Activated T-cell treated with anti-CD3 and anti-CD28 coated beads, Interleukin-2, amount 50 U/mL, for 4 hours (primary cell): ENCODE data around the gene CERS4. TPM values are rescaled to one million over a fixed set of nuclear protein-coding genes. Genes with fewer than 3 reads are reported as not detected.
"Not testable (repeated sequence)": the region's sequence is repeated elsewhere in the genome, so short reads cannot be mapped to it uniquely, and the experiment has no call there.

Experiments used
- ATAC-seq, 2 donors: fragments of 200-7000 bp; cut with Tn5 transposase; one replicate each; pipeline ENCODE4 v1.10.0; 2021
- DNase-seq: peaks from one replicate; pipeline ENCODE4 v3.0.0-alpha.2; 2020
- H3K27me3 Mint-ChIP-seq: one replicate; pipeline ENCODE4 v1.8.0; 2021; ENCODE audit warnings: low read depth, mixed read lengths
- H3K36me3 Mint-ChIP-seq: one replicate; pipeline ENCODE4 v1.8.0; 2022; ENCODE audit warnings: mixed read lengths; ENCODE audit not compliant: insufficient read depth
- H3K4me1 Mint-ChIP-seq: one replicate; pipeline ENCODE4 v1.8.0; 2021; ENCODE audit warnings: low read depth, mixed read lengths
- H3K4me3 Mint-ChIP-seq: one replicate; pipeline ENCODE4 v1.8.0; 2021; ENCODE audit warnings: mild to moderate bottlenecking, moderate library complexity, mixed read lengths
- H3K9me3 Mint-ChIP-seq: one replicate; pipeline ENCODE4 v1.8.0; 2021; ENCODE audit warnings: mixed read lengths
- total RNA-seq, 3 donors: library from RNA; stranded (reverse); gene quantifications; one replicate each; pipeline ENCODE4 v1.2.1, GENCODE V29; 2021

Gene CERS4
- total RNA-seq, 3 donors from 2014 or later, result 16.8 to 24.1 (median 19.6) TPM

DNA sequence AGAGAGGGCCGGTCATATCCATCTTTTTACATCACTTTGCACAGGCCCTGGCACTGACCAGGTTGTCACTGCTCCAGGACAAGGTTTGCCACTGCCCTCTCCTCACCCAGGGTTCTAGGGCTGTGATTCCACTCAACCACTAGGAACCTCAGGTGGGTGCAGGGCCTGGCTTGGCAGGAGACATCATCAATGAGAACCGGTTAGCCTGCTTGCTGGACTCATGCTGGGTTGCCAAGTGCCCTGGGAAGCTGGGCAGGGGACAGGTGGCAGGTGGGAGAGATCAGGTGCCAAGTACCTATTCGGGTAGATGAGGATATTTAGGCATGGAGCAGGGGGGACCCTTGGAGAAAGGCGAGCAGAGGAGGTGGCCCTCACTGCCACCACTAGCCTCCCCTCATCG is 4.2 kb upstream of the CERS4 start:
- Mint-ChIP-seq H3K4me3 (no peak overlapping the region), H3K36me3 (no peaks in the 10 kb centered on the region), H3K27me3 (no peaks in the 10 kb centered on the region), H3K9me3 (no peaks in the 10 kb centered on the region), H3K4me1 (peaks cover 3% of the 10 kb centered on the region)
- ATAC-seq (no peak), DNase-seq (no peak)

DNA sequence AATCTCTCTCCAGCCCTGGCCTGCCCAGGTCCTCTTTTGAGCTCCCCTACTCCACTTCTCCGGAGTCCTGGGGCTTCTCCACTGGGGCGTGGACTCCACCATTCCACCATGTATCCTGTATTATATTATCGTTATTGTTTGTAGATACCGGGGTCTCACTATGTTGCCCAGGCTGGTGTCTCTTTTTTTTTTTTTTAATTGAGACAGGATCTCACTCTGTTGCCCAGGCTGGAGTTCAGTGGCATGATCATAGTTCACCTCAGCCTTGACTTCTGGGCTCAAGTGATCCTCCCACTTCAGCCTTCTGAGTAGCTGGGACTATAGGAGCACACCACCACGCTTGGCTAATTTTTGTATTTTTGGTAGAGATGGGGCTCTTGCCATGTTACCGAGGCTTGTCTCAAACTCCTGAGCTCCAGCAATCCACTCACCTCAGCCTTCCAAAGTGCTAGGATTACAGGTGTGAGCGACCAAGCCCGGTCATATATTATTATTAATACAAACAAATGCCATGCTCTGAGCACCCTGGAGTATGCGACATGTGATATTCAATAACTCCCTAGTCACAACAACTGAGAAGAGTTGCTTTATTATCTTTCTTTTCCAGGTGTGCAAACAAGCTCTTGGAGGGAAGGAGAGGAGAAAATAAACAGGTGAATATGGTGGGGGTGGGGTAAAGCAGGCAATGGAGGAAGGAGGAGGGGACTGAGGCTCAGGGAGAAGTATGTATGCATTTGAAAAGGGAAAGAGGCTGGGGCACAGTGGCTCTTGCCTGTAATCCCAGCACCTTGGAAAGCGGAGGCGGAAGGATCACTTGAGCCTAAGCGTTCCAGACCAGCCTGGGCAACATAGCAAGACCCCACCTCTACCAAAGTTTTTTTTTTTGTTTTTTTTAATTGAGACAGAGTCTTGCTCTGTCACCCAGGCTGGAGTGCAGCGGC is 2.8 kb upstream of the CERS4 start:
- no peak overlapping the region for H3K4me3 Mint-ChIP-seq
- no peak for ATAC-seq

DNA sequence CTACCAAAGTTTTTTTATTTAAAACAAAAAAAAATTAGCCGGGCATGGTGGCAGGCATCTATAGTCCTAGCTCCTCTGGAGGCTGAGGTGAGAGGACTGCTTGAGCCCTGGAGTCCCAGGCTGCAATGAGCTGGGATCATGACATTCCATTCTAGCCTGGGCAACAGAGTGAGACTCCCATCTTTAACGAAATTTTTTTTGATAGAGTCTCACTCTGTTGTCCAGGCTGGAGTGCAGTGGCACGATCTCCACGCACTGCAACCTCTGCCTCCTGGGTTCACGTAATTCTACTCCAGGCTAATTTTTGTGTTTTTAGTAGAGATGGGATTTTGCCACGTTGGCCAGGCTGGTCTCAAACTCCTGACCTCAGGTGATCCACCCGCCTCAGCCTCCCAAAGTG is 1.8 kb upstream of the CERS4 start:
- H3K4me1 Mint-ChIP-seq, result peaks cover 18% of the 10 kb centered on the region
- not testable (repeated sequence) for H3K27me3 Mint-ChIP-seq, H3K4me3 Mint-ChIP-seq, DNase-seq, H3K36me3 Mint-ChIP-seq, H3K9me3 Mint-ChIP-seq, ATAC-seq

More for the DNA sequence above, 2.8 kb upstream of the CERS4 start:
- peaks cover 11% of the 10 kb centered on the region for H3K4me1 Mint-ChIP-seq
- H3K36me3 Mint-ChIP-seq, result no peaks in the 10 kb centered on the region
- H3K27me3 Mint-ChIP-seq, result no peaks in the 10 kb centered on the region
- DNase-seq, result no peak
- no peaks in the 10 kb centered on the region for H3K9me3 Mint-ChIP-seq

DNA sequence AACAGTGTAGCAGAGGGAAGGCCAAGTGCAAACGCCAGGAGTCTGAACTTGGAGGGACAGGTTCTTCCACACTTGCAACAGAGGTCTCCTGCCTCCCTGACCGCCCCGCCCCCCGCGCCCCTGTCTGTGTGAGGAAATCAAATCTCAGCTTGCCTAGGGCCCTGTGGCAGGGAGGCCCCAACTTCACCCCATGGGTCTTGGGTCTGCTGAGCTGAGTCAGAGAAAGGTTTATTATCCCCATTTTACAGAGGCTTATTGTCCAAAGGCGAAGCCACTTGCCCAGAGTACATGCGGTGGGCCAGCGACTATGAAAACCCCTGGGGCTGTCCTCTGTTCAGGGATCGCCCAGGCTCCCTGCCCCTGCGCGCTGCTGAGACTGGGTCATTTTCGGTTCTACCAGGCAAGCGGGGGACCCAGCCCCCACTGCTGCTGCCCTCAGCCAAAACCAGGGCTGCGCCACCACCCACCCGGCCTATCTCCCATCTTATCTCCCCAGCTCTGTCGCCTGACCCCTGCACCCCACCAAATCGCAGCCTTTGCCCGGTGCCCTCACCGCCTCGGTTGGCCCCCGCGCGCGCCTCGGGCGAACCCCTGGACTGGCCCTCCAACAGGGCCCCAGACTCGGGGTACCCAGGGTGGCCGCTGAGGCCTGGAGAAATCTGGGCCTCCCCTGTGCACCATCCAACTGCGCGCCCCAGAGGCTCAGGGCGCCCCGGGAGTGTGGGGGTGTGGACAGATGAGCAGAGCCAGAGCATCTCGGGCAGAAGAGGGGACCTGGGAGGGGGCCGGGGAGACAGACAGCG is 850 bp upstream of the CERS4 start:
- peak; percentile 2 to 3 for ATAC-seq
- Mint-ChIP-seq H3K9me3 (no peaks in the 10 kb centered on the region), H3K4me3 (peak overlapping the region; percentile 75), H3K36me3 (no peaks in the 10 kb centered on the region), H3K27me3 (no peaks in the 10 kb centered on the region), H3K4me1 (peaks cover 20% of the 10 kb centered on the region)
- no peak for DNase-seq

DNA sequence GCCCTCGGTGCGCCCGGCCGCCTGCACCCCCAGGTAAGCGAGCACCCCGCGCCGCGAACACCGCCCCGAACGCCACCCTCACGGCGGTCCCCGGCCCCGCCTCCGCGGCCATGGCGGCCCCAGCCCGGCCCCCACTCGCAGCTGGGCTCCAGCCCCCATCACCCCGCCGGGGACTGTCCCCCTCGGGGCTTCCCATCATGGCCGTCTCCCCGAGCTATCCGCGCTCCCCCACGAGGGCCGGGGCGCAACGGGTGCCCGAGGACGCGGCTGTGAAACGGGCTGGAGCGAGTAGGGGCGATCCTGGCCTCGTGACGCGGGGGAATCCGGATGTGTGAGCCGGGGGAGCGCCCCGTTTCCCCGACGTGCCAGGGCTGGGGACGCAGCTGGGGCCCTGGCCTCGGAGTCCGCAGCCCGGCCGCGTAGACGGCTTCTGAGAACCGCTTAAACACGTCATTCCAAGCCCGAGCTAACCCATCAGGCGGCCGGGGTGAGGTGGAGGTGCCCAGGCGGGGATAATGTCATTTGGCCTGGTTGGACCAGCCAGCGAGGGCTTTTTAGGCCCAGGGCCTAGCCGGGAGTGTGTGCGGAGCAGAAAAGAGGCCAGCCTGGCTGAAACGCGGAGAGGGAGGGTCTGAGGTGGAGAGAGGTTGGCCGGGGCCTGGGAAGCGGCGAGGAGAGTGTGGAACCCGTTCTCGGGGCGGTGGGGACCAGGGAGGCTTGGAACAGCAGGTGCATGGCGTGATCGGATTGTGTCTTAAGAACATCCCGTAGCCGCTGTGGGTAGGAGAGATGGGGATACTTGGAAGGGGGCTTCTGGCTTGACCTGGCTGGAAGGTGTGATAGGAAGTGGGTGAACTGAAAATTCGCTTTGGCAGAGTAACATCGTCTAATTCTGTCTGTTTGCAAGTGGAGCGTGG is 550 bp downstream of the CERS4 start:
- Mint-ChIP-seq H3K9me3 (no peaks in the 10 kb centered on the region), H3K4me1 (peaks cover 31% of the 10 kb centered on the region), H3K4me3 (peak overlapping the region; percentile 96), H3K27me3 (no peaks in the 10 kb centered on the region), H3K36me3 (peaks cover 2% of the 10 kb centered on the region)
- ATAC-seq, result peak; percentile 84
- DNase-seq, result peak; percentile 76

DNA sequence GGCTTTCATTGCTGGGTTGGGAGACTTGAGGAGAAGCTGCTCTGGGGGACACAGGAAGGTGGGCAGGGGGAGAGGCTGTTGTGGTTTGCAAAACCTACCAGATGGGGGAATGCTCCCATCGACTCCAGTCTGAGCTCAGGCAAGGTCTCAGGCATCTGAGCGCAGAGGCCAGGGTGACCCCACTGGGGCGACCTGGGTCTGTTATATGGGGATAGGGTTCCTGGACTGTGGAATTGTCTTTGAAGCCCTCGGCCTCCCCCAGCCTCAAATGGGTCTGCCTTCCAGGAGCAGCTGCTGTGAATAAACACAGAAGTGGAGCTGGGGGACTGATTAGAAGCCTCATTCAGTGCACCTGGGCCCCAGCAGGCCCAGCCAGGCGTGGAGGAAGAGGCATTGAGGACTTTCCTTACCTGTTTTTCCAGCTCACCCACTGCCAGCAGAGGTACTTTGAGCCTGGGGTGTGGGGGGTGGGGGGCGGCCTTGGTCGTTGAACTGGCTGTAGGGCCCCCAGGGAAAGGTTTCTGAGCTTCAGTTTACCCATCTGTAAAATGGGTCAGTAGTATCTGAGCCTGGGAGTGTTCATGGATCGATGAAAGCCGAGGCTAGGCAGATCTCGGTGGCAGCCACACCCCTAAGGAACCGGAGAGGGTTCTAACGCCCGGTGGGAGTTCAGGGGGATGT is 1.4 kb downstream of the CERS4 start:
- Mint-ChIP-seq H3K27me3 (no peaks in the 10 kb centered on the region), H3K4me1 (peaks cover 32% of the 10 kb centered on the region), H3K36me3 (peaks cover 2% of the 10 kb centered on the region), H3K4me3 (peak overlapping the region; percentile 96), H3K9me3 (no peaks in the 10 kb centered on the region)
- DNase-seq (no peak), ATAC-seq (no peak)

DNA sequence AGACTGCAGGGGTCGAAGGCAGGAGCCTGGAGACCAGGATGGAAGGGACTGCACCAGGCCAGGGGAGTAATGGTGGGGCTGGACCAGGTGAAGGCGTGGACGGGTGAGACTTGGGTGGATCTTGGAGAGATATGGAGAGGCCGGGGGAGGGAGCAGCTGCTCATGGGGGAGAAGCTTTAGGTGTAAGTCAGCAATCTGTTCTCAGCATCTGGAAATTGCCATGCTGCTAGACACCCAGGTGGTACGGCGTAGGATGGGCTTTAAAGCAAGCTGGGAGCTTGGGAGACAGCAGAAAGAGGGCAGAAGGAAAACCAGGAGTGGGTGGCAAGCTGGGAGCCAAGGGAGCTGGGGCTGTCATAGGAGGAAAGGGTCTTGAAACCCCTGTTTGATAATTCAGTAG is 3.0 kb downstream of the CERS4 start:
- Mint-ChIP-seq H3K36me3 (peaks cover 4% of the 10 kb centered on the region), H3K27me3 (no peaks in the 10 kb centered on the region), H3K9me3 (no peaks in the 10 kb centered on the region), H3K4me3 (no peak overlapping the region), H3K4me1 (peaks cover 34% of the 10 kb centered on the region)
- no peak for ATAC-seq
- no peak for DNase-seq

DNA sequence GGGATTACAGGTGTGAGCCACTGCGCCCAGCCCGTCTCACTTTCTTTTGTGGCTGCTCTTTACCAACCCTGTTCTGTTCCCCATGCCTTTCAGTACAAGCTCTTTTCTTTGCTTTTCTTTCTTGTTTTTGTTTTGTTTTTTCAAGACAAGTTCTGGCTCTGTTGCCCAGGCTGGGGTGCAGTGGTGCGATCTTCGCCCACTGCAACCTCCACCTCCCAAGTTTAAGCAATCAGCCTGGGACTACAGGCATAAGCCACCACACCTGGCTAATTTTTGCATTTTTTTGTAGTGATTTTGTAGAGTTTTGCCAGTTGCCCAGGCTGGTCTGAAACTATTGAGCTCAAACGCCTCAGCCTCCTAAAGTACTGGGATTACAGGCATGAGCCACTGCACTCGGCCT is 3.7 kb downstream of the CERS4 start:
- no peaks in the 10 kb centered on the region for H3K27me3 Mint-ChIP-seq
- H3K4me1 Mint-ChIP-seq, result peaks cover 34% of the 10 kb centered on the region
- DNase-seq, result no peak
- ATAC-seq, result no peak
- H3K9me3 Mint-ChIP-seq, result no peaks in the 10 kb centered on the region
- peaks cover 4% of the 10 kb centered on the region for H3K36me3 Mint-ChIP-seq
- peak overlapping the region; percentile 50 for H3K4me3 Mint-ChIP-seq

DNA sequence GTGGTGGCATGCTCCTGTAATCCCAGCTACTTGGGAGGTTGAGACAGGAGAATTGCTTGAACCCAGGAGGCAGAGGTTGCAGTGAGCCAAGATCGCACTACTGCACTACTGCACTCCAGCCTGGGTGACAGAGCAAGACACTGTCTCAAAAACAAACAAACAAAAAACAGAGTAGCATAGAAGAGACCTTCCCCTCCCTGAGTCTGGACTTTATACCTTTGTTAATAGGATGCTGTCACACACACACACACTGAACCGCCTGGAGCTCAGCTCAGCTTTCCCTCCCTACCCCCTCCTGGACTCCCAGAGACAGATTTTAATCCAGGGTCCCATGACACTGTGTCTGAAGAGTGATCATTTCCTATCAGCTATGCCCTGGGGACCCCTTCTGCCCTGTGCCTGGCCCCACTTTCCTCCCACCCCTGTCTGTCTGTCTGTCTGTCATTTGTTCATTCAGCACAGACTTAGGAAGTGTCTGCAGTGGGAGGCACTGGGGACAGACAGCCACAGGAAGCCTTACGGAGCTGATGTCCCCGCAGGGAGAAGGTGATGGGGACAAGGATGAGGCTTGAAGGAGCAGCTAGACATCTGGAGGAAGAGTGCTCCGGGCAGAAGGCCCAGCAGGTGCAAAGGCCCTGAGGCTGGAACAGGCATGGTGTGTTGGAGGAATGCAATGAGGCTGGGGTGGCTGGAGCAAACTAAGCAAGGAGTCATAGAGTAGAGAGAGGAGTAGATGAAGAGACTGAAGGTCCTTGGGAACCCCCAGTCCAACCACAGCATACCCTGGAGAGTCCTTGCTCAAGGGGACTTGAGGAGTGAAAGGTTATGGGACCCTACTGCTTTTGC is 4.9 kb downstream of the CERS4 start:
- H3K9me3 Mint-ChIP-seq, result no peaks in the 10 kb centered on the region
- no peaks in the 10 kb centered on the region for H3K27me3 Mint-ChIP-seq
- peaks cover 4% of the 10 kb centered on the region for H3K36me3 Mint-ChIP-seq
- no peak overlapping the region for H3K4me3 Mint-ChIP-seq
- no peak for ATAC-seq
- peaks cover 34% of the 10 kb centered on the region for H3K4me1 Mint-ChIP-seq
- DNase-seq, result no peak

DNA sequence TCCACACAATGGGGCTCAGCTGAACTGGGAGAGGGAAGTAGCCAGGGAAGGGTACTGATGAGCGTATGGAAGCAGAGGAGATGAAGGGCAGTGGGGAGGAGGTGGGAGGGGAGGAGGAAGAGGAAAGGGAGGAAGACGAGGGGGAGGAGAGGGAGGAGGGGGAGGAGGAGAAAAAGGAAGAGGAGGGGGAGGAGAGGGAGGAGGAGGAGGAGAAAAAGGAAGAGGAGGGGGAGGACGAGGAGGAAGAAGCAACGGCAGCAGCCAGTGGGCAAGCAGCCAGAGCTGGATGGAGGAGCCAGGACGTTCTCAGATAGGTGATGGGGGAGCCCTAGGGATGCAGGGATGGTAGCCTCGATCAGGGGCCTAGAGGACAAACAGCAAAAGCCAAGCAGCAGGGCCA is 5.6 kb downstream of the CERS4 start:
- Mint-ChIP-seq H3K4me1 (peaks cover 33% of the 10 kb centered on the region), H3K9me3 (no peaks in the 10 kb centered on the region), H3K4me3 (no peak overlapping the region), H3K36me3 (peaks cover 4% of the 10 kb centered on the region), H3K27me3 (no peaks in the 10 kb centered on the region)
- ATAC-seq, result no peak
- no peak for DNase-seq

DNA sequence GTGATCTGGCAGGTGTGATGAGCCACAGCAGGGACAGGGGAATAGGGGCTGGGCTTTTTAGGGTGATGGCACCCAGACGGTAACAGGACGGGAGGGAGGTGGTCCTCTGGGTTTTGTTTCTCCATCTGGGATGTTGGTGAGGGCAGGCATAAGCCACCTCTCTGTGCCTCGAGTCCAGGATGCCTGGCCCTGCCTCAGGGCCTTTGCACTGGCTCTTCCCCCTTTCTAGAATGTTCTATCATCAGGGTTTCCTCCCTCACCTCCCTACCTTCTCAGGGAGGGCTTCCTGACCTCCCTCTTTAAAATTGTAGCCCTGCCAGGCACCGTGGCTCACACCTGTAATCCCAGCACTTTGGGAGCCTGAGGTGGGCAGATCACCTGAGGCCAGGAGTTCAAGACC is 6.6 kb downstream of the CERS4 start:
- no peak overlapping the region for H3K4me3 Mint-ChIP-seq
- no peaks in the 10 kb centered on the region for H3K9me3 Mint-ChIP-seq
- H3K36me3 Mint-ChIP-seq, result peaks cover 4% of the 10 kb centered on the region
- no peaks in the 10 kb centered on the region for H3K27me3 Mint-ChIP-seq
- peaks cover 26% of the 10 kb centered on the region for H3K4me1 Mint-ChIP-seq
- no peak for ATAC-seq
- DNase-seq, result no peak

DNA sequence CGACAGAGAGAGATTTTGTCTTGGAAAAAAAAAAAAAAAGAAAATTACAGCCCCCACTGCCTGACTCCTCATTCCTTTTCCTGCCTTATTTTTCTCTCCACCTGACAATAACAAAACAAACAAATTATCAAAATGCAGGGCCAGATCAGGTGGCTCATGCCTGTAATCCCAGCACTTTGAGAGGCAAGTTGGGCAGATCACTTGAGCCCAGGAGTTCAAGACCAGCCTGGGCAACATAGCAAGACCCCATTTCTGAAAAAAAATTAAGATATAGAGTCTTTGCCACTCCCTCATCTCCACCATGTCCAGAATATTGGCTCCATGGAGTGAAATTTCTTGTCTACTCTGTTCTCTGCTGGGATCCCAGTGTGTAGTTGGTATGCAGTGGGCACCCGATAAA is 7.2 kb downstream of the CERS4 start:
- no peak for DNase-seq
- Mint-ChIP-seq H3K4me3 (no peak overlapping the region), H3K4me1 (peaks cover 24% of the 10 kb centered on the region), H3K36me3 (peaks cover 4% of the 10 kb centered on the region), H3K9me3 (no peaks in the 10 kb centered on the region), H3K27me3 (no peaks in the 10 kb centered on the region)
- no peak for ATAC-seq

DNA sequence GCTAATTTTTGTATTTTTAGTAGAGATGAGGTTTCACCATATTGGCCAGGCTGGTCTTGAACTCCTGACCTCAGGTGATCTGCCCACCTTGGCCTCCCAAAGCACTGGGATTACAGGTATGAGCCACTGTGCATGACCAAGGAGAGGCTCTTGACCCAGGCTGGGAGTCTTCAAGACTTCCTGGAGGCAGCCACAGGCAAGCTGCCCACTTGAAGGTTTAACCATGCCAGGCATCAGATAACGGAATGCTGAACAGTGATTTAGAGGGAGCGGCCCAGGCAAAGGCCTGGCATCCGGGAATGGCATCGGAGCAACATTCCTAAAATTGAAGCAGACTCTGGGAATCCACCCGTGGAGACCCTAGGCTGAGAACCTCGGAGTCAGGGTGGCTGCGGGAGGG is 9.0 kb downstream of the CERS4 start:
- H3K27me3 Mint-ChIP-seq, H3K36me3 Mint-ChIP-seq, H3K9me3 Mint-ChIP-seq, DNase-seq, H3K4me3 Mint-ChIP-seq, ATAC-seq: not testable (repeated sequence)
- H3K4me1 Mint-ChIP-seq, result peaks cover 14% of the 10 kb centered on the region
